IPS-18c (cell line): ENCODE measurements around the gene MYH9.

Experiments
- H3K4me3 ChIP-seq: 2 replicates; pipeline ENCODE4 v1.7.0; 2013; ENCODE audit warnings: low read depth, mild to moderate bottlenecking, low read length, moderate library complexity; ENCODE audit not compliant: insufficient read depth
- H3K9me3 ChIP-seq: one replicate; pipeline ENCODE4 v1.6.1; 2013; ENCODE audit warnings: mild to moderate bottlenecking, low read length, moderate library complexity; ENCODE audit not compliant: control insufficient read depth, insufficient read depth

The MYH9 gene

DNA sequence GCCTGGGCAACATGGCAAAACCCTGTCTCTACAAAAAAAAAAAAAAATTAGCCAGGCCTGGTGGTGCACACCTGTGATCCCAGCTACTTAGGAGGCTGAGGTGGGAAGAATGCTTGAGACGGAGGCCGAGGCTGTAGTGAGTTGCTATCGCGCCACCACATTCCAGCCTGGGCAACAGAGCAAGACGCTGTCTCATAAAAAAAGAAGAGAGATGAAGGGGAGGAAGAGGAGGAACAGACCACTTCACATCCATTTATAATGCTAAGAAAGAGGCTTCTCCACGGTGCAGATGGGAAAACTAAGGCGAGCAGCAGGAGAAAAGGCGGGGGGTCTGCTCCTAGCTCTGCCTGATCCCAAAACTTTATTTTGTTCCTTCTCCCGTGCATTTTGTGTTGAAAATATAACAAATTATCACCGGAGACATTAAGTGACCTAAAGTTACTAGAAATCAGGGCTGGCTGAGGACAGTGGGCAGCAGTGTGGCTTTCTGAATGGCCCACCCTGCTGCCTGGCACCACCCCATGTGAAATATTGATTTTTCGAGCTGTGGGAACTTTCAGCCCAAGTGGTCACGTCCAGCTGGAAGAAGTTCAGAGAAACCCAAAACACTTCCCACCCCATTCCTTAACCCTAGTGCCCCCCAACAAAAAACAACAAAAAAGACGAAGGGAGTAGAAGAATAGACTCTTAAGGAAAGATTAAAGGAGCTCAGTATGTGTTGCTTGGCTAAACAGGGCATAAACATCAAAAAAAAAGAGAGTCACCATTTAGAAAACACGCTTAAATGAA lies 9.5 kb downstream of the MYH9 start:
- no peak overlapping the region for H3K4me3 ChIP-seq

DNA sequence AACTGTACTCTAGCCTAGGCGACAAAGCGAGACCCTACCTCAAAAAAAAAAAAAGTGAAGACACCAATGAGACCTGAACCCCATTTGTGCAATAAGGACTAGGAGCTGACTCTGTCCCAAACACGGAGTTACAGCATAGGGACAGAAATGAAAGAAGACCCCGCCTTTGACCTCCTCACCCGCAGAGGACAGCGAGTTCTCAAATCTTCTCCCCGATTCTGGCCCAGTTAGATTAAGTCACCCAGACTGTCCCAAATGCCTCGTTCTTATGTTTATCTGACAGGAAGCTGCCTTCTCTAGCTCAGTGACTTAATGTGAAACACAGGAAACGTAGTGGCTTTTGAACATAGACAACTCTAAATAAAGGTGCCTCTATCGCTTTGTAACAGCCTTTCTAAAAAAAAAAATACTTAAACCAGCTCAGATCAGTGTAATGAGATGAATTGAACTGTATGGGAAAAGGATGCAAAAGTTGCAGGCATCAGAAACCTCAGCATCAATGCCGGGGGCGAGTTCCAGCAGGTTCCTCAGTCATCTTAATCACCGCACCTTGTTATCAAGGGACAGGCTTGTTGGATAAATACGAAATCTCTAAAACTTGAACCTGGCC lies 10.6 kb downstream of the MYH9 start:
- Histone ChIP-seq H3K9me3 (peaks cover 2% of the 10 kb centered on the region), H3K4me3 (no peak overlapping the region)

More for the DNA sequence above, 9.5 kb downstream of the MYH9 start:
- peaks cover 2% of the 10 kb centered on the region for H3K9me3 ChIP-seq

DNA sequence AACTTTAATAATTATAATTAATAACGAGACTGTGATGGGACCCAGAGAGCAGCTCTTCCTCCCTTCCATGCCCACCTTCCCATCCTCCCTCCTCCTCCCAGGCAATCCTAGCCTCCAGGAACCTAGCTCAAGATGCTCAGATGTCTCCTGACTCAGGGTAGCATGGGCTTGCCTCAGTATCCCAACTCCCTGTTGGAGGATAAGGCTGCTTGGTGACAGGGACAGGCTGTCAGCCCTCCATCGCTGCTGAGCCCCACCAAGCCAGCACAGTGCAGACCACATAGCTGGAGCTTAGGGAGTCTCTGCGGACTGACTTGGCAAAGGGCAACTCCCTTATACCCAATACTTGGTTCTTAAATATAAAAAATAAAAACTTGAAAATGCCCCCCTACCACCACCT lies 11.5 kb downstream of the MYH9 start:
- Histone ChIP-seq H3K4me3 (no peak overlapping the region), H3K9me3 (peaks cover 2% of the 10 kb centered on the region)

DNA sequence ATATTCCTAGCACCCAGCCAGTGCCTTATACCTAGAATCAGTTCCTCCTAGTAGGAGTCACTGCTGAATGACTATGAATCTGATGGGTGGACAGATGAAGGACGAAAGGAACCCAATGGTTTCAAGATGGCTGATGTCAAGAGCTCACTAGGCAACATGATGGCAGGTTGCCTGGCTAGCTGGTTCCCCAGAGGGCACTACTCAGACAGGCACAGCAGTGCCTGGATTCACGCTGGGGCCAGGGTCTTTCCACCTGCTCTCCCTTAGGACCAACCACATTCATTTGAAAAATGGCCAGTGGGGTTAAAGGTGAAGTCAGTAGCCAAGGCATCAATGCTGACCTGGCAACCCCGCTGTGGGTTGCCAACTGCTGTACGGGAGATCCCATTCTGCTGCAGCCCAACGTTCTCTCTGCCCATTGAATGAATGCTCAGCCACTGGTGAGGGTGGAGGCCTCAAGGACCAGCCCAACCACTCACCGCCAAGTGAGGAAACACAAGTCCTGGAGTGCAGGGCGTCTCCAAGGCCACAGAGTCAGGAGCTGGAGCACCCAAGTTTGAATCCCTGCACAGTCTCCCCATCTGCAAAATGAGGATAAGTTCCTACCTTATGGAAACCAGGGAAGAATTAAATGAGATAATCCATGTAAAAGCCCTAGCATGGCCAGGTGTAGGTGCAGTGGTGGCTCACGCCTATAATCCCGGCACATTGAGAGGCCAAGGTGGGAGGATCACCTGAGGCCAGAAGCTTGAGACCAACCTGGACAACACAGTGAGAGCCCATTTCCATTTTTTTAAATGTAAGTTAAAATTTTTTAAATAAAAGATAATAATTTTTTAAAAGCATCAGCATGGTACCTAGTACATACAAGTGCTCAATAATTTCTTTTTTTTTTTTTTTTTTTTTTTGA lies 12.4 kb downstream of the MYH9 start:
- Histone ChIP-seq H3K4me3 (no peak overlapping the region), H3K9me3 (peaks cover 2% of the 10 kb centered on the region)

DNA sequence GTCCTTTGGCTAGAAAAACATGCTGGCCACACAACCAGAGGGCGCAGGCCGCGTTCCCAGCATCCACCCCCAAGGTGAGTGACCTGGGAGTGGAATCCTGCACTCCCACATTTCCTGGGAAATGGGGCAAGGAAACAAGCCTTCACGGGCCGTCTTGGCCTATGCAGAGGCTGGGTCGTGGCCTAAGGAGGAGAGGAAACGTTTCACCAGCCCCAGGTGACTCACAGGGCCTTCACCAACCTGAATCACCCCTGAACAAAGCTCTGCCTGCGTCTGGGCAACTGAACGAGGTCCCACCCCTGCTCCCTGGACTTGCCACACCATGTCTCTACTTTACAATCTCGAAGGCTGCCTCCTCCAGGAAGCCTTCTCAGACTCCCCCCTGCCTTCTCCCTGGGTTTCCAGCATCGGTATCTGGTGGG lies 13.2 kb downstream of the MYH9 start:
- Histone ChIP-seq H3K4me3 (no peak overlapping the region), H3K9me3 (peaks cover 2% of the 10 kb centered on the region)

DNA sequence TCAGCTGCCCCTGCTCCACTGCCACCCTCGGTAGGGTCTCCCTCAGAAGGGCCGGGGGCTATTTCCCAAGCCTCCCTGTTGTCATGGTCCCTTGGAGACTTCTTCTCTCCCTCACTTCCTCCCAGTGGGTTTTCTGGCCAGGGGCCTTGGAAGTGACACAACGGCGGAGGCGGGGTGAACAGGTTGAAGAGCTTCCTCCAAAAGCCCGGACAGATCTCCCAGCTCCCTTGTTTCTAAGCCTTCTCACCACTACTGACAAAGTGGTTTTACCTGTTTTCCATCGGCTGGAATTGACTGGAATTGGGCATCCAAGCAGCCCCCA lies 14.5 kb downstream of the MYH9 start:
- no peak overlapping the region for H3K4me3 ChIP-seq
- H3K9me3 ChIP-seq, result peaks cover 4% of the 10 kb centered on the region

DNA sequence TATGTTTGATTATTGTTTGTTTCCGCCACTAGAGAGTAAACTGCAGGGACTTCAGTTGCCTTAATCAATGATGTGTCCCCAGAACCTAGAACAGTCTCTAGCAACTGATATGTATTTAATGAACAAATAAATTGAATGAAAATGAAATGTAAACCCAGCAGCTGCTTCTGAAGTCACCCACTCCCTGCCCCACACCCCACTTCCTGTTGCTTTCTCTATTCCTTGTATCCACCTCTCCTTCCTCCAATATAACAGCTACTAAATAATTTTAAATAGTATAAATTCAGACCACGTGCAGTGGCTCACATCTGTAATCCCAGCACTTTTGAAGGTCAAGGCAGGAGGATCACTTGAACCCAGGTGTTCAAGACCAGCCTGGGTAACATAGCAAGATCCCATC lies 15.8 kb downstream of the MYH9 start:
- Histone ChIP-seq H3K4me3 (no peak overlapping the region), H3K9me3 (peaks cover 5% of the 10 kb centered on the region)

DNA sequence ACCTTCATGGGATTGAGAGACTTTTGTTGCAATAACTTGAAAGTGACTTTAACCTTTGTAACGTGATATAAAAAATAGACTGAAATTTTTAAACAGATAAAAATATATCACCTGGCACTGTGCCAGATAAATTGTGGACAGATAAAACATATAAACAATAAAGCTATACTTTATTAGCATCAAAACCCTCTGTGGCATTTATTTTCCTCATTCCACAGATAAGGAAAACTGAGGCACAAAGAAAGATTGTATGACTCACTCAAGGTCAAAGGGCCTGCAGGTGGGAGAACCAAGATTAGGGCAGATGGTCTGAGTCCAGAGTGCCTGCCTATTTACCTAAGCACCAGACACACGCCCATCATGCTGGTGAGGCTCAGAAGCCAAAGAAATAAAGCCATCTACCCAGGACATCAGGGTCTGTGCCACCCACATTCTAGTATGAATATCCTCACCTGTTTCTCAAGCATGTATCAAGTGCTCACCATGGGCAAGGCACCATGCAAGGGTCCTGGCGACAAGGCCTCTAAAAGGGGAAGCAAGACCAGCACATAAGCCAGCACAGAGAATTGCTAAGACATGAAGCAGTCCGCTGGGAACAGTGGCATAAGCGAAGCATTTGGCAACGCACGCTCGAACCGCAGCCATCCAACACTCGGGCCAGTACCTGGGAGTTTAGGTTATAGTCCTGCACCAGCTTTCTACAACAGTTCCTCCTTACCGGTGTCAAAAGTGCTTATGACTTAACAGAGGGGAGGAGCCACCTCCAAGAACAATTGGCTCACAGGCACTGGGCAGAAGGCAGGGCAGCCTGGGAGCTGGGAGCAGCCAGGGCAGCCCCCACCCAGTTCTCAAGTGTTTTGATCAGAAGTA lies 17.6 kb downstream of the MYH9 start:
- peaks cover 2% of the 10 kb centered on the region for H3K9me3 ChIP-seq
- no peak overlapping the region for H3K4me3 ChIP-seq

DNA sequence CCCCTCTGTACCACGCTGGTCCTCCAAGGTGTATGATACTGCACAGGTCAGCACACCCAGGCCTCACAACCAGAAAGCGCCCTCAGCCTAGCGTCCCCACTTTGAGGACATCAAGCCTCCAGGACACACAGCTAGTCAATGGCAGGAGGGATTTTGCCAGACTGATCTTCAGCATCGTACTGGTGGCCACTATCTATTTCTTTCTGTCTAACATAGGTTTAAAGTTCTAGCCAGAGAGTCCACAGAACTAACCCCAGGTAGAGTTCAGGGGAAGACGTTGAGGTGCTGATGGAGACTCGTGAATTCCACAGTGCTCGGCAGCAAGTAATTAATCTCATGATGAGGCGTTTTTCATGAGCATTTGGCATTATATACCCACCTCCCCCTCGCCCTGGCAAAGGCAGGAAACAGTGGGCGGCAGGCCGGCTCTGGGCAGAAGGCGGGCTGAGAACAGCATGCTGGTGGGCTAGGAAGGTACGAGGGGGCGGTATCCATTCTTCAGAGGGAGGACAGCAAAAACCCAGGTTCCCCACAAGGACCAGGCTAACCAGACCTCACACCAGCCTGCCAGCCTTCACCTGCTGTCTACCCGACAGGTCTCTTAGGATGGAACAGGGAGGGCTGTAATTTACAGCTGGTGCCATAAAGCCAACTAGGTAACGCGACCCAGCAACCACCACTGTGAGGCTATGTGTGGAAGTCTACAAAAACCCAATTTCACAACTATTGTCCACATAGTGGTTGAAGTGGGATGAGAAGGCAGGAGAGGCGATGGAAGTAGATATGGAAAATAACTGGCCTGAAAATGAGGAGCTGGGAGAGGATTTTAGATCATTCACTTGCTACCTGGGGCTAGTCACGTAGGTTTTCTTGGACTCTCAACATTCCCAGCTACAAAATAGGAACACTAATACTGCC lies 18.5 kb downstream of the MYH9 start:
- Histone ChIP-seq H3K9me3 (peaks cover 2% of the 10 kb centered on the region), H3K4me3 (no peak overlapping the region)

DNA sequence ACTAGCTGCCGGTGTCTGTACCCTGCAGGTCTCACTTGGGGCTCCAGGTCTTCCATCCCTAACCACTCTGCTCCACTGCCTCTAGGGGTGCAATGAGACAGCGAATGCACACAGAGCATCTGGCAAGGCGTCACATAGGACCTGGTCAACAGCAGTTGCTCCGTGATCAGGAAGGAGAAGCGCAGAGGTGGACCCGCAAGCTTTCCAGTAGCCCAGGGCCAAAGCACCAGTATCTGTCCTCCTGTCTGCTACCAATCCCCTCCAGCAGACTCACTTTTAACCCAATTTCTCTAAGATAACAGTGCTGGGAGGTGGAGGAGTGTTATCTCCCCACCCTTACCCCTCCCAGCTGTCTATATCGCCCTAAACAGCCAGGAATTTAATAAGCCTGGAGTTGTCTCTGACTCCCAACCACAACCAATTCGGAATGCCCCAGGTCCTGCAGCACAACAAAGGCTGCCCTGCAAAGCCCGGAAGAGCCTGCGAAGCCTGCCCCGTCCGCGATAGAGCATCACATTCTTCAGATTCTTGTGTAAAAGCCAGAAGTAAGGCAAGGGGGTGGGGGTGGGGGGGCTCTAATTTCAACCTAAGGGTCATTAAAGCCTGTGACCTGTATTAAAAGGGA lies 19.3 kb downstream of the MYH9 start:
- no peak overlapping the region for H3K4me3 ChIP-seq
- H3K9me3 ChIP-seq, result peaks cover 2% of the 10 kb centered on the region

DNA sequence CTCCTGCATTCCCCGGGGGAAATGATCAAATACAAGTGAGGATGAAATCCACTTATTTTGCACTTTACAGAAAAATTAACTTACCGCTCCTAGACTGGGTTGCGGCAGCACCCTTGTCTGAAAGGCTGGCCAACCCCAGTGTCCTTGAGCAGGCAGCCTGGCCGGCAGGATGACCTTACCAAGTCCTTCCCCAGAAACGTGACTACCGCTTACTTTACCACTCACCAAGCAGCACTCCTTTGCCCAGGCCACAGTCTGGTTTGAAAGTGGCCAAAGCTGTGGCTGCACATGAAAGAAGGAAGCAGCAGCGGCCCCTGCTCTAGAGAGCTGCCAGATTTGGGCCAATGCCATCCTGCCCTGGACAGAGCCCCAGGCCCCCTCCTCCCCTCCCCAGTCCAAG lies 20.3 kb downstream of the MYH9 start:
- peaks cover 2% of the 10 kb centered on the region for H3K9me3 ChIP-seq
- no peak overlapping the region for H3K4me3 ChIP-seq

DNA sequence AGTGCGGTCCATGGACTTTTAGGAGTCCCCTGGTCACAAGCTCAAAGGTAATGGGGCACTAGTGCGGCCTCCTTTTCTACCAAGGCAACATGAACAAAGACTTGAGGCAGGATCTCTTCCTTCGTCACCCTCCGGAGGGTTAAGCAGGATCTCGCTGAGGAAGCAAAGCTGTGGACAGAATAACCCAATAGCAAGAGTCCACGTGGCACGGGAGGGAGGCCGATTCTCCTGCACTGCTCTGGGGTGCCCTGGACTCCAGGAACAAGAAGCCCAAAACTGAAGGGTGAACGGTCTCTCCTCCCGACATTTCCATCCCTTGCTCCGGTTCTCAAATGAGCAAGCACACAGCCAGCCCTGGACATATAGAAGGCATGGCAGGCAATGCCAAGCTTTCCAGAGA lies 20.7 kb downstream of the MYH9 start:
- no peak overlapping the region for H3K4me3 ChIP-seq

DNA sequence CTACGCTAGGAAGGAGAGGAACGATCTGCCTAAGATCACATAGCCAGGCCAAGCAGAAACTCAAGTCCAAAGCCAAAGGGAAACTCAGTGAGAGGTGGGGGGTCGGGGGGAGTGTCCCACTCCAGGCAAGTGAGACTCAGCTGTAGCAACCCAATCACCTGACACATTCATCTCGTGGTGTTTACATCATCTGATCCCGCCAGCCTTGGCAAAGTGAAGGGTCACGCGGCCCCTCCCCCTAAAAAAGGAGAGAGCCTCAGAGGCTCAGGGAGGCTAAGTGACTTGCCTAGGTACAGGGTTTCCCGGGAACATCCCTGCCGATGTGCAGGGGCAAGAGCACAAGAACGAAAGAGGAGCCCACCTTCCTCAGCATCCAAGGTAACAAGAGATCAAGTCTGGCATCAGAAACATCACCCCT lies 21.5 kb downstream of the MYH9 start:
- Histone ChIP-seq H3K9me3 (peaks cover 2% of the 10 kb centered on the region), H3K4me3 (no peak overlapping the region)

More for the DNA sequence above, 20.7 kb downstream of the MYH9 start:
- peaks cover 2% of the 10 kb centered on the region for H3K9me3 ChIP-seq

DNA sequence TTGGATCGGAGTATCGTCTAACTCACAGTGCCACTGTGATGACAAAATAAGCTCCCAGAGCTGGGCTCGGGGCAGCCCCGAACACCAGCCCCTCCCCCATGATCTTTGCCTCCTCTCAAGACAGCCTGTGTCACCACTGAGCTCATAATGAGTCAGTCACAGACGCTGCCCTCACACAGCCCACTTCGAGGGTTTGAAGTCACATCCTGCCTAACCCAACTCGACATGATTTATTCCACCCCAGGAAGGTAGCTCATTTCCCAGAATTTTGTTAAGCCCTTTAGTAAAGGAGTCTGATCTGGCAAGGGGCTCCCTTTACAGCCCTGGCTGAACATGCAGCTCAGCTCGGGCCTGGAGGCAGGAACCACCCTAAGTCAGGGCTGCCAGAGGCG lies 22.8 kb downstream of the MYH9 start:
- no peak overlapping the region for H3K4me3 ChIP-seq
- H3K9me3 ChIP-seq, result peaks cover 2% of the 10 kb centered on the region

DNA sequence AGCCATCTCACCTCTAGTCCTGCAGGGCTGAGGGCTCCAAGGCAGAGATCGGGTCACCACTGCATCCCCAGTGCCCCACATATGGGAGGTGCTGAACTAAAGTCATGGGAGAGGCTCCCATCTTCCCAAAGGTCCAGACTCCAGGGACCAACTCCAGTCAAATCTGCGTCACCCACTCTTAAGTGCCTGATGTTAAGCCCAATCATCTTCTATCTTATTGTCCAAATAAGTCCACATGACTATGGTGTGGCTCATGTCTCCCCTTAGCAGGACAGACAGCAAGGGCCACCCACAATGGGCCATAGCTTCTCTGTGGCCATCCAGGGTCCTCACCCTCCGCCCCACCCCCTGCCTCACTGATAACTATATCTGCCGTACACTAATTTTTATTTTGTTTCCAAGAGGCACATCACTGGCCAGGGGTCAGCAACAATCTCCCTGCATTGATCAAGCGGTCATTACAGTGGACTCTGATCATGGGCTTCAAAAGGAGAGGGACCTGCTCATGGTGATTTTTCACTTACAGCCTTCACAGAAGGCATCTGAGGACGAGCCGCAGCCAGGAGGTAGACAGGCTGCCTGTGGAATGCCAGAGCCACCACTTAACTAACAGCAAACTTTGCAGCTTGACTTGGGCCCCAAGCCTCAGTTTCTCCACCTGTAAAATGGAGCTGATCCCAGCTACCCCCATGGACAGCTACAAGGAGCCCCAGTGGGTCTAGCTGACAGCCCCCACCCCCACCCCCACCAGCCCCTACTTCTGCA lies 23.3 kb downstream of the MYH9 start:
- H3K4me3 ChIP-seq, result no peak overlapping the region

More for the DNA sequence above, 23.3 kb downstream of the MYH9 start:
- H3K9me3 ChIP-seq, result peaks cover 2% of the 10 kb centered on the region
